CD4-positive, alpha-beta T cell treated with Interleukin-12 subunit alpha and Interleukin-12 subunit beta, for 1 hour (primary cell): Measurements from ENCODE around the gene BARD1.
"Not testable (repeated sequence)": the region's sequence is repeated elsewhere in the genome, so short reads cannot be mapped to it uniquely, and the experiment has no call there.

ENCODE experiments used
- DNase-seq: peaks from one replicate; pipeline ENCODE4 v3.0.0-alpha.2; 2020

The BARD1 gene

GRCh38 chr2:214808981-214809750 lies at the start of gene BARD1:
Gene BARD1 (minus strand): TSS chr2:214809683. CDS start chr2:214809569, 114 bp downstream.
- DNase-seq = peak; percentile 55

- no peak for DNase-seq
Observed at GRCh38 chr2:214856137-214856536, 46.7 kb upstream of the BARD1 start.

GRCh38 chr2:214853906-214854305 lies 44.4 kb upstream of the BARD1 start:
- no peak for DNase-seq

- no peak for DNase-seq
Observed at GRCh38 chr2:214843823-214844222, 34.3 kb upstream of the BARD1 start.

- no peak for DNase-seq
Observed at GRCh38 chr2:214839464-214839863, 30.0 kb upstream of the BARD1 start.

- DNase-seq = no peak
Observed at GRCh38 chr2:214837466-214837865, 28.0 kb upstream of the BARD1 start.

GRCh38 chr2:214836568-214836967 lies 27.1 kb upstream of the BARD1 start:
- DNase-seq = no peak

- peak; percentile 25 for DNase-seq
Observed at GRCh38 chr2:214830794-214831346, 21.4 kb upstream of the BARD1 start.

- DNase-seq = no peak
Observed at GRCh38 chr2:214816008-214816533, 6.6 kb upstream of the BARD1 start.

GRCh38 chr2:214810671-214811070 lies 1.2 kb upstream of the BARD1 start:
- no peak for DNase-seq

- DNase-seq = peak; percentile 99
Observed at GRCh38 chr2:214809751-214810564, 475 bp upstream of the BARD1 start.

- DNase-seq = no peak
Observed at GRCh38 chr2:214807653-214808052, 1.8 kb downstream of the BARD1 start.

- no peak for DNase-seq
Observed at GRCh38 chr2:214801768-214802397, 7.6 kb downstream of the BARD1 start.

- DNase-seq = no peak
Observed at GRCh38 chr2:214801068-214801467, 8.4 kb downstream of the BARD1 start.

- DNase-seq = no peak
Observed at GRCh38 chr2:214800180-214800579, 9.3 kb downstream of the BARD1 start.

GRCh38 chr2:214796911-214797310 lies 12.6 kb downstream of the BARD1 start:
- no peak for DNase-seq

- not testable (repeated sequence) for DNase-seq
Observed at GRCh38 chr2:214783181-214783580, 26.3 kb downstream of the BARD1 start.

GRCh38 chr2:214782671-214783070 lies 26.8 kb downstream of the BARD1 start:
- DNase-seq = no peak

GRCh38 chr2:214781226-214781625 lies 28.3 kb downstream of the BARD1 start:
- DNase-seq = no peak

GRCh38 chr2:214775971-214776370 lies 33.5 kb downstream of the BARD1 start:
- DNase-seq = no peak

- no peak for DNase-seq
Observed at GRCh38 chr2:214774108-214774507, 35.4 kb downstream of the BARD1 start.

- DNase-seq = no peak
Observed at GRCh38 chr2:214772443-214773015, 37.0 kb downstream of the BARD1 start.

GRCh38 chr2:214765180-214765579 lies 44.3 kb downstream of the BARD1 start:
- no peak for DNase-seq
